SK-N-MC (cell line): ENCODE results near the gene BCL2L1.

Experiments
- EZH2 ChIP-seq: fragments of 200-600 bp; sonication (generic); IDR thresholded peaks from one replicate; pipeline ENCODE4 v1.6.1; 2017; ENCODE audit warnings: antibody characterized with exemption
- POLR2AphosphoS5 ChIP-seq: IDR thresholded peaks from 2 replicates; pipeline ENCODE4 v1.6.1; 2012; ENCODE audit warnings: mild to moderate bottlenecking, low read depth, low read length, borderline replicate concordance

DNA sequence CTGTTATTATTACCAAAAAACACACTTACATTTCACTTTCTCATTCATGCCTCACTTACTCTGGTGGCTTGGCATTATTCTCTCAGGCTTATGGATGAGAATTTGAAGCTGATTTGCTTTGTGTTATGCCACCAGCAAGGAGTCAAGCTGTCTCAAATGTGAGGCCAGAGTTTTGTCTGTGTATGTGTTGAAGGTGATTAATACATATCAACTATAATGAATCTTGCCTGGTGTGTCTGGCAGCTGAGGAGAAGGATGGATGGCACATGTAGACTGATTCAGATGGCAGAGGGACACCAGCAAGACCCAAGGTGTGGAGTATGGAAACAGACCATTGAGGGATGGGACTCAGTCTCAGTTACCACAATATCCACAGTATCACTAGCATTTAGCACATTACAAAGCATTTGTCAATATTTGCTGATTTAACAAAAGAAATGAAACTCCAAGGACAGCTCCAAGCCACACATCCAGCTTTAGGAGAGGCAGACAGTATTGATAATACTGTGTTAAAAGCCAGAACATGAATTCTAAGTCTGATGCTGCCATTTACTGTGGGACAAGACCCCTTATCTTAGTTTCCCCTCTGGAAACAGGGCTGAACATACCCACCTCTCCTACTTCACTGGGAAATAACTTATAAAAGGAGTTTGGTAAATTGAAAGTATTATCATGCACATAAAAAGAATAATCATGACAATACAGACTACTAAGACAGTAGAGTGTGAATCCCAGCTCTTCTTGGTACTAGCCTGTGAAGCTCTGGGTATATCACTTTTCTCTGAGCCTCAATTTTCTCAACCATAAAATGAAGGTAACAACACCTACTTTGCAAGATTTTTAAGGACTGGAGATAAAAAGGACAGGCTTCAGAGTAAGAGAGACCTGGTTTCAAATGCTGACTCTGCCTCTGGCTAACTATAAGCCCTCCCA lies 11.2 kb downstream of the BCL2L1 start:
- TF ChIP-seq POLR2AphosphoS5 (no peak), EZH2 (no peak)
